Ectodermal cell (in vitro differentiated cells): ENCODE data around the gene GRK1.

ENCODE experiments used
- H3K27ac ChIP-seq: 2 replicates; pipeline ENCODE4 v1.7.0; 2013; ENCODE audit warnings: mild to moderate bottlenecking, low read depth, low read length; ENCODE audit not compliant: insufficient read depth, poor library complexity, severe bottlenecking
- H3K27me3 ChIP-seq: 2 replicates; pipeline ENCODE4 v1.7.0; 2013; ENCODE audit warnings: mild to moderate bottlenecking, low read length; ENCODE audit not compliant: insufficient read depth, control insufficient read depth, poor library complexity, severe bottlenecking
- H3K36me3 ChIP-seq: one replicate; pipeline ENCODE4 v1.7.0; 2013; ENCODE audit warnings: low read length; ENCODE audit not compliant: control insufficient read depth, insufficient read depth
- H3K4me1 ChIP-seq: one replicate; pipeline ENCODE4 v1.7.0; 2013; ENCODE audit warnings: low read length; ENCODE audit not compliant: control insufficient read depth, insufficient read depth
- H3K4me3 ChIP-seq: 2 replicates; pipeline ENCODE4 v1.7.0; 2013; ENCODE audit warnings: low read depth, low read length, control low read depth; ENCODE audit not compliant: insufficient read depth
- H3K9me3 ChIP-seq: 2 replicates; pipeline ENCODE4 v1.7.0; 2013; ENCODE audit warnings: mild to moderate bottlenecking, low read length, moderate library complexity; ENCODE audit not compliant: control insufficient read depth
- WGBS, 2 experiments: methylation state at CpG; one replicate each; pipeline ENCODE4 v1.1.7; 2013; ENCODE audit warnings: missing lambda C conversion rate in 2 of 2; 5-methylcytosine and 5-hydroxymethylcytosine counted together

GRK1 gene

DNA sequence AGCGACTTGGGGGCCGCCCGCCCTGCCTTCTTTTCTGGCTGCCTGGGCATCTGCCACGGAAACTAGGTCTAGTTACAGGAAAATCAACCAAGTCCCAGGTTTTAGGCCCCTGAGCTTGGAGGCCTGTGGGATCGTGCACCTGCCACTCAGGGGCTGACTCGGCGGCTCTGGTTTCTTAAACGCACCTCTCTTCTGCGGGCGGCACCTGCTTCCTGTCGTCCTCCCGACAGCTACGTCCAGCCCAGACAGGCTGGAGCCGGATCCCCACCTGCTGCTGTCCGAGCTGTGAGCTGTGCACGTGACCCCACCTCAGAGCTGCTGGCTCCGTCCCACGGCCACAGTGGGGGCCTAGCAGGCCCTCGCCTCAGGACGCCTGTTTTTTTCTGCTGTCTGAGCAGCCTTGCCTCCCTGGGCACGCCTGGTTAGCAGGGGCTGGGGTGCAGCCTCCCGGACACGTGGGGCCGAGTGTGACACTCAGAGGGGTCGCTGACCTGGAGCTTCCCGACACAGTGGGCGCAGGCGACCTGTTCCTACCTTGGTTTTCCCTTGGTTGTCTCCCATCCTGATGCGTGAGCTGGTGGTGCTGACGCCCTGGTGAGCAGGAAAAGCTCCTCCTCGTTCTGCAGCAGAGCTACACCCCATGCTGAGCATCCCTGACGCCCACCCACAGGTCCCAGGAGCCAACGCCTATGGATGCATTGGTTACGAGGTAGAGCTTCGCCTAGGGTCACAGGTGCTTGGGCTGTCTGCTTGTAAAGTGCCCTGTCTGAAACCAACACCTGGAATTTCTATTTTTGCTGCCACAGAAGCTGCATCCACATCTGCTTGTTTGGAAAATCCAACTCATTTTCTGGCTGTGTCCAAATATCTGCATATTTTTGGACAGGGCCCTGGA lies 109.5 kb downstream of the GRK1 start:
- H3K36me3 ChIP-seq: no peaks in the 10 kb centered on the region
- no peaks in the 10 kb centered on the region for H3K4me1 ChIP-seq
- H3K4me3 ChIP-seq: no peak overlapping the region
- H3K9me3 ChIP-seq: no peaks in the 10 kb centered on the region
- H3K27me3 ChIP-seq: no peaks in the 10 kb centered on the region
- no peak overlapping the region for H3K27ac ChIP-seq
- WGBS, 2 experiments: 86 to 87% methylated on average over 35 of the region's 35 CpGs

DNA sequence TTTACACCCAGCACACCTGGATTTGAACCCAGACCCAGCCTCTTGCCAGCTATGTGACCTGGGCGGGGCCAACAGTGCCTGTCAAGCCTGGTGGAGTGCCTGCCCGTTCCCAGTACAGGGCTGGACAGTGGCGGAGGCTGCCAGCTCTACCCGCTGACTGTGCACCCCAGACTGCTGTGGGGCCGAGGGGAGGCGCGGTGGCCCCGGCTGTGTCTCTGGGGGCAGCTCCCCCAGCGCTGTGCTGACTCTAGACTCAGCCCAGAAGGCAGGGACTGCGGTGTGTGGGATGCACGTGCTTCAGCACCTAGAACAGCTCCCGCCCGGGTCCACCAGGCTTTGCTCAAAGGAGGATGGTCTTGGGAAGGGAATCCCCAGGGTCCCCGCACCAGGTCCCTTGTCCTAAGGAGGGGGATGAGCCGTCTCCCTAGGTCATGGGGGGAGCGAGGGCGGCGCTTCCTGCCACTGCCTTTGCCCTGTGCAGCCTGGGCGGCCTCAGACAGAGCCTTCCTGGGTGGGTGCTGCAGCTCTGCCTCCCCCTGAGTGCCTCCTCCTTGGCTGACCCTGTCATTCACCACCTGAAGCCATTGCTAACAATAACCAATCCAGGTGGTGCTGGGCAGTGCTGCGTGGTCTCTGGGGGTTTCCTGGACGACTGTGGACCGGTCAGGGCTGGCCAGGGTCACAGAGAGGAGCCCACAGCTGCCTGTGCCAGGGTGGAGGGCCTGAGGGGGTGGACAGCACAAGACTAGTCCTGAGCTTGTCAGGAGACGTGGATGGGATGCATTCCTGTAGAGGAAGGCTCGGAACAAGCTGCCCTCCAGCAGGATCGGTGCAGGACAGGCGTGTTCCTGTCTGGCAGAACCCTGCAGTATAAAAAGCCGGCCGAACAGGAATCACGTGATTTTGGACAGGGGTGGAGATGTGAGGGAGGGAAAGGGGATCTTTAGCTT lies 110.6 kb downstream of the GRK1 start:
- 36 to 39% methylated on average over 29 of the region's 29 CpGs for WGBS, 2 experiments
- H3K9me3 ChIP-seq: no peaks in the 10 kb centered on the region
- no peak overlapping the region for H3K27ac ChIP-seq
- H3K4me3 ChIP-seq: no peak overlapping the region
- no peaks in the 10 kb centered on the region for H3K27me3 ChIP-seq
- no peaks in the 10 kb centered on the region for H3K36me3 ChIP-seq
- H3K4me1 ChIP-seq: no peaks in the 10 kb centered on the region

DNA sequence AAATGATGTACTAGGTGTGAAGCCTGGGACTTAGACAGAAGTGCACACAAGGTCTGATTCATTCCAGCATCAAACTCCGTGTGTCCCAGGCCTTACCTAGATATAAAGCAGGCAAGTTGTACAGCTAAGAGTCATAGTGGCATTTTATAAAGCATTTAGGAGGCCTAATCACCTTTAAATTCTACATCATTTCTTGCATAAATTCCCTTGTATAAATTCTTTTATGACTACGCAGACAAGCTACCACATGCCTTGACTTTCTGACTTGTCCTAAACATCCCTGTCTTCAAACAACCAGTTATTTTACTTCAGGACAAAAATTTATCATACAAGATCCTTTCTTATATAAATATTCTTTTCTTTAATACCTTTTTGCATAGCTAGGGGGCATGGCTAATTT lies 114.6 kb downstream of the GRK1 start:
- H3K9me3 ChIP-seq: no peaks in the 10 kb centered on the region
- no peaks in the 10 kb centered on the region for H3K27me3 ChIP-seq
- H3K4me3 ChIP-seq: no peak overlapping the region
- 91% methylated on average over 2 of the region's 2 CpGs for WGBS, 2 experiments
- H3K4me1 ChIP-seq: no peaks in the 10 kb centered on the region
- H3K27ac ChIP-seq: no peak overlapping the region
- H3K36me3 ChIP-seq: no peaks in the 10 kb centered on the region

DNA sequence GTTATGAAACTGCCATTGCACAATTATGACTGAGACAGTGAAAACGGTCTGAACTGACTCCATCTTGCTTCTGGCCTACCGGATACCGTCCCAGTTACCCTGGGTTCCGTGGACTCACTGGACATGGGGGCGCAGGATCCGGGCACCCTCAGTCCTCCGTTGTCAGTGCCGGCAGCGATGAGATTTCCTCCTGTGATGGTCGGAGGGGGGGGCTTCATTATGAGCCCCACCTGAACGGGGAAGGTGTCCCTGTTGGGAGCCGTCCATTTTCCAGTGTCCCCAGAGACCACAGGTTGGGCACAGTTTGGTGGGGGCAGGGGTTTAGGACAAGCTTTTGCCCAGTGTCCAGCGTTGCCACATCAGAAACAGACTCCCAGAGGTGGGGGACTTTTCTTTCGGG lies 115.5 kb downstream of the GRK1 start:
- no peak overlapping the region for H3K4me3 ChIP-seq
- H3K36me3 ChIP-seq: no peaks in the 10 kb centered on the region
- 84 to 85% methylated on average over 14 of the region's 14 CpGs for WGBS, 2 experiments

DNA sequence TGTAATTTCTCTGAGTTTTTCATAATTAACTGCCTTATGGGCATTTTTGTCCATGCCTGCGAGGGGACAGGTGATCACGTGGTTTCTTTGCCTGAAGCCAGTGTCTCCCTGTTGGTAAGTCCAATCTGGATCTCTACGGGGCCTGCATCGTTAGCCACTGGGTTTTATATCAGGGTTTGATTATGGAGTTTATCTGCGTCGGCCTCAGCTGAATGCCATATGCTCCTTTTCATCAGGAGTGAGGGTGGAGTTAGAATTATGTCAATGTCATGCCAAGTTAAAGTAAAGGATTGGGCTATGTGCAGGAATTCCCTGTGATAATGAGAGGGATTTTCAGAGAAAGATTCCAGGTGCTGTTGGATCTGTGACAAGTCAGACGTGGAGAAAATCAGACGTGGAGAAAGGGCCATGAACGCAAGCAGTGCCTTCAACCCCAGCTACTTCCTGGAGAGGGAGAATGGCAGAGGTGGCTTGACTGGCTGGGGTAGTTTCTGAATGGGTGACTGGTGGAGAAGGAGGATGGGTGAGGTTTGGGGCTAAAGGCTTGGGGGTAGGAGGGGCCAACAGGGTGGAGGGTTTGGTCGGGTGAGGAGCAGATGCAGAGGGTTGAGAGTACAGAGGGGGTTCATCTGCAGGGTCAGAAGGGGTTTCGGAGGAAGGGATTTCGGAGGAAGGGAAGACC lies 116.3 kb downstream of the GRK1 start:
- Histone ChIP-seq H3K27ac (no peak overlapping the region), H3K9me3 (no peaks in the 10 kb centered on the region), H3K4me1 (no peaks in the 10 kb centered on the region), H3K4me3 (no peak overlapping the region), H3K36me3 (no peaks in the 10 kb centered on the region), H3K27me3 (no peaks in the 10 kb centered on the region)
- 91% methylated on average over 12 of the region's 12 CpGs for whole genome bisulfite sequencing, 2 experiments

More for the DNA sequence above, 115.5 kb downstream of the GRK1 start:
- no peaks in the 10 kb centered on the region for H3K9me3 ChIP-seq
- H3K27ac ChIP-seq: no peak overlapping the region
- H3K4me1 ChIP-seq: no peaks in the 10 kb centered on the region
- H3K27me3 ChIP-seq: no peaks in the 10 kb centered on the region

DNA sequence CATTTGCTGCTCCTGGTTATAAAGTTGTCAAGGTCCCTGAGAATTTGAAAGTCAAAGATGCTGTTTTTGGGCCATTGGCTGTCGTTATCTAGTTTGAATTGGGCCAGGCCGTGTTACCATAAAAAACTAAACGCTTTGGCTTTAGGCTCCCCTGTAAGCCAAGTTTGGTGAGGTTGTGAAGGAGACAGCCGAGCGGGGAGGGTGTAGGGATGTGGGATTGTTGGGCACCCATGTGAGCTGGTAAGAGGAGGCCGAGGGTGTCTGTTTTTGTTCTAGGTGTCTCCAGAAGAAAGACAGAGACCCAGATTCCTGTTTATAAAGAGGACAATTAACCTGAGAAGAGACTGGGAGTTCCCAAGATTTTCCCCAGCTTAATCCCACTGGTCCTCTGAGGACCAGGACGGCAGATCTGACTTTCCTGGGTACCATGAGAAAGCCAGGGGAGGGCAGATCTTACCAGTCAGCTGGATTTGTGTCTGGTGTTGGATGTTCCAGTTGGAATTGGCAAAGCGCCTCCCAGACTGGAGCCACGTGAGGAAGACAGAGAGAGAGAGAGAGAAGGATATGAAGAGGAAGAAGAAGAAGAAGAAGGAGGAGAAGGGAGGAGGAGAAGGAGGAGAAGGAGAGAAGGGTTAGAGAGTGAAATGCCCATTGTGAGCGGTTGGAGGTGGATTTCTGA lies 117.1 kb downstream of the GRK1 start:
- H3K4me1 ChIP-seq: no peaks in the 10 kb centered on the region
- H3K27me3 ChIP-seq: no peaks in the 10 kb centered on the region
- no peaks in the 10 kb centered on the region for H3K36me3 ChIP-seq
- no peak overlapping the region for H3K27ac ChIP-seq
- WGBS, 2 experiments: 81% methylated on average over 10 of the region's 10 CpGs
- no peak overlapping the region for H3K4me3 ChIP-seq
- H3K9me3 ChIP-seq: no peaks in the 10 kb centered on the region

DNA sequence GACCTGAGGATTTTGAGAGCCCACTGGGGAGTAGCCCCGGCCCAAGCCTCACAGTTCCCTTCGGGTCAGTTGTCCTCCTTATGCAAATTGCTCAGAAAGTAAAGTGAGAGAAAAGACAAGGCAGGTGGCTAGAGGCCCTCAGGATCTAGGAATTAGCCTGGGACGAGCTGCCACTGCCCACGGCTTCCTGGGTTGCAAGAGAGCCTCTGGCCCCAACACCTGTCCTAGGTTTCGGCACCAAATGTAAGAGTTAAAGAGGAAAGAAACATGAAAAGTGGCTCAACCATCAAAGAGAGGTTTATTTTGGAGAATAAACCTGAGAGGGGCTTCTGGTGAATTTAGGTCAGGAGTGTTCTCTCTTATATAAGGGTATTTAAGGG lies 117.6 kb downstream of the GRK1 start:
- no peaks in the 10 kb centered on the region for H3K27me3 ChIP-seq
- no peaks in the 10 kb centered on the region for H3K4me1 ChIP-seq
- H3K9me3 ChIP-seq: no peaks in the 10 kb centered on the region
- H3K27ac ChIP-seq: no peak overlapping the region
- no peak overlapping the region for H3K4me3 ChIP-seq
- 77 to 89% methylated on average over 5 of the region's 5 CpGs for WGBS, 2 experiments
- H3K36me3 ChIP-seq: no peaks in the 10 kb centered on the region

DNA sequence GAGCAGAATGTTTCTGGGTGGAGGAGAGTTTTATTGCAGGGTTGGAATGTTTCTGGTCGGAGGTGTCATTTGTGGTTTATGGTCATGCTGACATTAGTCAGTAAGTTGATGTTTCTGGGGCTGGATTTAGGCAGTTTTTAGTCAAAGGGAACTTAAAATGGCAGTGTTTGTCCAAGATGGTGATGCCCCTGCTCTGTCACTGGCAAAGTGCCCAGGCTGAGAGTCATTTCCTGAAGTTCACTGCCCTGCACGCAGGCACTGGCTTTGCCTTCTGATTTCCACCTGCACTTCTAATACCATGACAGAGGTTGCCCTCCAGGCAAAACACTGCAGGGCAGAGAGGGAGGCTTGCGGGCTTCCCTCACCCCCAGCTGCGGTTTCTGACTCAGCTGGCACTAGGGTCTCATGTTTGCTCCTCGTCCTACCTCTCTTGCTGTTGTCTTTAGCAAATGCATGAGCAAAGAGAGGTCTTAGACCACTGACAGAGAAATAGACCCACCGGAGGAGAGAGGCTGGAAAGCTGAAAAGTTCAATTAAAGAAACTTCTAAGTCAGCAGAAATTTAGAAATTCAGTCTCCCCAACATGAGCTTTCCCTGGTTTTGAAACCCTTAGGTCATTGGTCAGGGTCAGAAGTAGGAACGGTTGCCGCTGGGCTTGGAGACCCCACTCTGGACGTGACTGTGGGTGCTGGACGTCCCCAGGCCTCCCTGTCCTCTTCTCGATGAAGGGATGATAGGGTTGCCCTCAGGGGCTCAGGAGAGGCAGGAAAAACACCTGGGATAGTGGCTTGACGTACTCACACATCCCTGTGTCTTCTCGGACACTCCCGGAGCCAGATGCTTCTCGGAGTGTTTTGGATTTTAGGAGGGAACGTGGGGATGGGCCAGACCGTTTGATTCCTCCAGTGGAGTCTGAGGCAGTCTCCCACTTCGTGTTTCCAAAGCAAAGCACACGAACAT lies 118.3 kb downstream of the GRK1 start:
- Histone ChIP-seq H3K27me3 (no peaks in the 10 kb centered on the region), H3K27ac (no peak overlapping the region), H3K4me1 (no peaks in the 10 kb centered on the region), H3K36me3 (no peaks in the 10 kb centered on the region), H3K4me3 (no peak overlapping the region), H3K9me3 (no peaks in the 10 kb centered on the region)
- 91 to 93% methylated on average over 19 of the region's 19 CpGs for WGBS, 2 experiments
